HG03520 (cell line): ENCODE measurements around the gene COMTD1.

ENCODE experiments used
- ATAC-seq: cut with Tn5 transposase; IDR thresholded peaks from one replicate; pipeline ENCODE4 v1.9.1; 2021; ENCODE audit warnings: mild to moderate bottlenecking, moderate library complexity; ENCODE audit not compliant: unreplicated experiment

COMTD1 gene

DNA sequence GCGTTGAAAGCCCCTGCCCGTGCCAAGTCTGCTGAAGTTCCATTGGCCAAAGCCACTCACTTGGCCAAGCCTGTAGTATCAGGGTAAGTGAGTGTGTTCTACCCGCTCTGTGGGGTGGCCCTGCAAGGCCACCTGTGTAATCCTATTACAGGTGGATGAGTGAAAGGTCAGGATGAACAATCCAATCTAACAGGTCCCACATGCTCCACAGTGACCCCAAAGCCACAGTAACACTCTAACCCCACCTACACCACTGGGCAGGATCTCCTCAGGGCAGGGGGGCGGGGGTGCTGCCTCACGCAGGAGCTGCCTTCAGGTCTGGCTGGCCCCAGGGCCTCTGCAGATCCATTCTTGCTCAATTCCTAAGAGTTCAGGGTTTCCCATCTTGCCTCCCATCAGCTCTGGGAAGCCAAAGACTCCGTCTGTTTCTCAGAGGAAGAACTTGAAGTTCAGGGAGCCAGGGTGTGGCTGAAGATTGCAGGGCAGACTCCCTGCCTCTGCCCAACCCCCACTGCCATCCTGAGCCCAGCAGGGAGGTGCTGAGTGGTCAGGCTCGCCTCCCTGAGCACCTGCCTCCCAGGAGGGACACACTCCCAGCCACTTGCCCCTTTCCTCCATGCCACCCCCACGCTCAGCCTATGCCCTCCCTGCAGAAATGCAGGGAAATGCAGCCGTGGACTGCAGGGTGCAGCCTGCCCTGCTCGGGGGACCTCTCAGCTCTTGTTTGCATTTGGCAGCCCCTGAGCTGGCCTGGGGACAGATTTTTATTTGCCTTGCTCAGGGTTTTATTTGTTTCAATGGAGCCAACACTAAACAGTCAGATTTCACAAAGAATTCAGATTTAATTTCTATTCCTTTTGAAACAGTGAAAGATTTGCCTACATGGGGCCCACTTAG is 9.8 kb upstream of the COMTD1 start:
- ATAC-seq = no peak

DNA sequence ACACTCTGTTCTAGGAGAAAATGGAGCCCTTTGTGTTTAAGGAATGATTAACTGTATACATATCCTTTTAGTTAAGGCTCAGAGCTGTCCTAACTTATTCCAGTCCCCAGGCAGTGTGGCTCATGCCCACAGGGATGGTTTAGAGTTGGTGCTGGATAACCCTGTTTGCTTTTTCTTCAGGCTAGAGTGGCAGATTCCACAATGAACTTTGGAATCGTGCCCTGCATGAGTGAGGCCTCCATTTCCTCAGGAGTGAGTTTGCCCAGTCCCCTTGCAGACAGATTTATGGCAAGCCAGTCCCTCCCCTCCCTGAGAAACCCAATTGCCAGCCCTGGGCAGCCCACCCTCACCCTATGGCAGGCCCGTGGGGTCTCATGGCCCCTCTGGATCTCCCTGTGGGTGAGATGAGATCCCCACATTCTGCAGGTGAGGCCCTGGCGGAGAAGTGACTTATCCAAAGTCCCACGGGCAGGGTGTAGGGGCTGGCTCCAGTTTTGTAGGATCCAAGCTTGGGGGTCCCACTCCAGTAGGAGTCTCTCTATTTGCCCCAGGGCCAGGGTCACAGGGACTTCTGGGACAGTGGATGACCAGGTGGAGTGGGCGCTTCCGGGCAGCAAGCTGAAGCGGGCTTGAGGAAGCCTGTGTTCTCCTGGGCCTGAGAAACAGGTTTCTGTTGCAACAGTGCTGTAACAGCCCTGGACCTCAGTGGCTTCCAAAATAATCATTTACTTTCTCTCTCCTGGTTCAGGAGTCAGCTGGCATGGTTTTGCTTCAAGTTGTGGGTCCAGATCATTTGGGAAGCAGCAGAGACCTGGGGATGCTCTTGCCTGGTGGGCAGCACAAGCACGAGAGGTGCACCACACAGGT is 9.0 kb upstream of the COMTD1 start:
- no peak for ATAC-seq

DNA sequence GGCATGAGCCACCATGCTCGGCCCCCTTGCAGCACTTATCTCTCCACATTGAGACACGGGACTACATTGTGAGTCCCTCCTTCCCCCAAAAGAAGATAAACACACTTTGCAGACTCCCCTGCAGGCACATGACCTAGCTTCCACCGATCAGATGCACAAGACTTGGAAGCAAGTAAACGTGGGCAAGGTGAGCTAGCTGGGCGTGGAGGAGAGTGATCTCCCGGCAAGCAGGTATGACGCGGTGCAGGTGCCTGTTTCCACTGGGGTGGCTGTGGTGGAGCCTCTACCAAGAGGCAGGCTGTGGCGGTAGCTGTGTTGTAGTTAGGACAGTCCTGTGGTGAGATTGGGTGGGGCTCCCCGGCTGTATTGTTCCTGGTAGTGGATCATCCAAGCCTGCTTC is 7.7 kb upstream of the COMTD1 start:
- ATAC-seq = no peak

DNA sequence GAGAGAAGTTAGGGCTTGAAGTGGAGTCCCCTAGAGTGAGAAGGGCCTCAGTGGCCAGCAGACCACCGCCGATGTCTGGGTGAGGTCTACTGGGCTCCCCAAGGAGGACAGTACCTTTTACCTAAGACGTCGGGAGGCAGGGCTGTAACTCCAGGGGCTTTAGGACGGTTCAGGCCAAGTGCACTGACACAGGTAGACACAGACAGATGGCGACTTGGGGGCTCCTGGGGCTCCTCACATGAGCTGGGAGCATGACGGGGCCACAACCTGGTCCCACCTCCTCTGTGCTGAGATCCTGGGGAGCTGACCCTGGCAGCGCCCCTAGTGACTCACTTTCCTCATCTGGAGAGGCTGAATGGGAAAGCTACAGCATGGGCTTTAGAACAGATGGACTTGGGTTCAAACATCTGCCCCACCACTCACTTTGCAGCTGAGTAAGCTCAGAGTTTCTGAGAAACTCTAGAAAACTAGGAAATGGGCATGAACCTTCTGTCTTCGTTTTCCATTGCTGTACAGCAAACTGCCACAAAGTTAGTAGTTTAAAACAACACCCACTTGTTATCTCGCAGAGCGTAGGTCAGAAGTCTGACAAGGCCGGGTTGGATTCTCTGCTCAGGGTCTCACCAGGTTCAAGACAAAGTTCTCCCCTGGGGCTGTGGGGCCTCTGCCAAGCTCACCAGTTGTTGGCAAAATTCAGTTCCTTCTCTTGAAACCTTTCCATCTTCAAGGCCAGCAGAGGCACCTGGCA is 4.7 kb upstream of the COMTD1 start:
- ATAC-seq = no peak

DNA sequence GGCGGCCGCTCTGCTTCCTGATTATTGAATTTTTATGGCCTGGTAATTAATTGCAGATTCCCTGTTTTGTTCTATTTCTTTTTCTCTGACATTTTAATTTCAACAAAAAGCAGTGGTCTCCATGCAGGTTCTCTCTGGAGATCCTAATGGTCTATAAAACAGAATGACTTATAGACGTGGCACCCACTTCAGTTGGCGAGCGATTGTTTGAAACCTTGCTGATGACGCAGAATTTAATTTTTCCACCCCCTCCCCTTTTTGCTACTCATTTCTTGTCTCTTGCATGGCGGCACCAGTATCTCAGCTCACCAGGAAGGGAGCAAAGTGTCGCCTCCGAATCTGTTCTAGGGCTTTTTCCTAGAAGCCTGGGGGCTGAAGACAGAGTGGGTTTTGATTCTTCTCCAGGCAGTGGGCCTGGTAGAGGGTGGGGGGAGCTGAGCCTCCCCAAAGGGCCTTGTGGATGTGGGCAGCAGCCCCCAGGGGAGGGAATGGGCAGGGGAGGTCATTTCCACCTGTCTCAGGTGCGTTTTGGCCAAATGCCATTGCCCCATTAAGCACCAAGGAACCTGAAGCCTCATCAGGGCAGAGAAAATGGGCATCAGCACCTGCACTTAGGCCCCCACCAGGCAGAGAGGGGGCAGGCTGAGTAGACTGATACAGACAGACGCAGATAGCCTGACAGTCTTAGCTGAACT is 3.5 kb upstream of the COMTD1 start:
- ATAC-seq = no peak

DNA sequence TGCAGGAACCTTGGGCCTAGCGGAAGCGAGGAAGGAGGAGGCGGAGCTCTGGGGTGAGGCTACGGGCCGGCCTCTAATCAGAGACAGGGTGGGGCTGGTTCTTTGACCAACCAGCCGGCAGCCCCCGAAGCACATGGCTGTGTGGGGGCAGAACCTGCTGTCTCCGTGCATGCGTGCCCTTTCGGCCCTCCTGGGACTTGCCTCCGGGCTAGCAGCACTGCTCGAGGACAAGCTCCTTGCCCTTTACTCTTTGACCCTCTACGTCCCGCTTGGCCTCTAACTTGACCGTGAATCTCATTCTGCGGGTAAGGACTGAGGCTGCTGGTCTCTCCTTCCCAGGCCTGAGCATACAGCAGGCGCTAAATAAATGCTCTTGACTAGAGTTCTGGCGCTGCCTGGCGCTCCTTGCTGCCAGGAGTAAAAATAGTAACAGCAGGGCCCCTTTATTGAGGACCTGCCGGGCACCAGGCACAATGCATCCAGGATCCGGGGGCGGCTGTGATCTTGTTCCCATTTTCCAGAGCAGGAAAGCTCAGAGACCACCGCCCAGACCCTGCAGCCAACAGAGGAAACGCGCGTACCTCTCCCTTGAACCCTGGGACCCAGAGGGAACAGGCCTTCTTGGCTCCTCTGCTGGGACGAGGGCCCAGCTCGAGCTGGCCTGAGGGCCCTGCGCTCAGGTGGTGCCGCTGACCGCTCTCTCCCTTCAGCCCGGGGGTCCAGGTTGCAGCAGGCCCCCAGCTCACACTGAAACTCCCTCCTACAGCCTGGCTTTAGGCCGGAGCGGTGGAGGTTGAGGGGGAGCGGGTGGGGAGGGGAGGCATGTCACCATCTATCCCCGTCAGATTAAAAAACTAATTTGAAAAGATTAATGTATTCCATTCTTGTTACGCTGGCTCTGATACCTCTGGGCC is 2.7 kb upstream of the COMTD1 start:
- ATAC-seq = no peak

DNA sequence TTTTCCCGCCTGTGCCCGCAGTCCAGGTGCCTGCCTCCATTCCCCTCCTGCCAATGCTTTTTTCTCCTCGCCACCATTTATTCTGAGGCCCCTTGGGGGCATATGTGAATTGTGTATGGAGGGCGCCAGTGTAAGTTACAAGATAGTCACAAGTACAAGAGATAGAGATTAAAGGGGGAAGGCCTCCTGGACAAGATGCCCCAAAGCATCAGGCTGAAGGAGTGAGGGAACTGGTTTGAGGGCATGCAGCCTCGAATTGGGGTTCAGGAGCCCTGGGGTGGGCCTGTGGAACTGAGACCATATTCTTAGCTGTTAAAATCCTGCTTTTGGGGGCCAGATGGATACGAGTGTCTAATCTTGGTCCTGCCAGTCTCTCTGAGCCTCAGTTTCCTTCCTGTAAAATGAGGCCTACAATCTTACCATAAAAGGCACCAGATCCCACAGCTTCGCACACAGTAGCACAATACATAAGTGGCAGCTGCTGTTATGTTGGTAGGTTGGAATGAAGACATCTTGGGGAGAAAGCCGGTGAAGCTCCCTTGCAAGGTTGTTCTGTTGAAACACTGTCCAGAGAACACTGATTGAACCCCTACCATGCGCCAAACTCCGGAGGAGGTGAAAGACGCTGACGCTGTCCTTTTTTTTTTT is 545 bp upstream of the COMTD1 start:
- ATAC-seq = no peak

DNA sequence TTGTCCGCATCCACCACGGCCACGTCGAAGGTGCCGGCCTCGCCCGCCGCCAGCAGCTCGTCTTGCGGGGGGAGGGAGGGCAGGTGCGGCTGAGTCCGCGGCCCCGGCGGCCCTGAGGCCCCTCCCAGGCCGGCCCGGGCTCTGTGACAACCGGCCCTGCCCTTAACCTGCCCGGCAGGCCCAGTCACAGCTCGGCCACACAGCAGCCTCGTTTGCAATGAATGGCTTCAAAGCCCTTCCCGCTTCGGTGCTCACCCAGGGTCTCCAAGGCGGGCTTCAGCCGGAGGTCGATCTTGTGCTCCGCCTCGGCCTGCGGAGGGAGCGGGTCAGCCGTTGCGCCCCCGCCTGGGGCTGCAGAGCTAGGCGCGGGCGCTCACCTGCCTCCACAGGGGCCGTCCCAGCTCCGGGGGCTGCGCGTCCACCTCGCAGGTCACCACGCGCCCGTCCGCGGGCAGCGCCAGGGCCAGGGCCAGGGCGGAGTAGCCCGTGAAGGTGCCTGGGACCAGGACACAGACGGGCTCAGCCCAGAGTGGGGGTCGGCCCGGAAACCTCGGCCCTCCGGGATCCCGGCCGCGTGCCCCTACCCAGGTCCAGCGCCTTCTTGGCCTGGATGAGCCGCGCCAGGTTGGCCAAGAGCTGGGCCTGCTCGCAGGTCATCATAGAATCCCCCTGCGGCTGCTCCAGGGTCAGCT is 928 bp downstream of the COMTD1 start:
- ATAC-seq = no peak

DNA sequence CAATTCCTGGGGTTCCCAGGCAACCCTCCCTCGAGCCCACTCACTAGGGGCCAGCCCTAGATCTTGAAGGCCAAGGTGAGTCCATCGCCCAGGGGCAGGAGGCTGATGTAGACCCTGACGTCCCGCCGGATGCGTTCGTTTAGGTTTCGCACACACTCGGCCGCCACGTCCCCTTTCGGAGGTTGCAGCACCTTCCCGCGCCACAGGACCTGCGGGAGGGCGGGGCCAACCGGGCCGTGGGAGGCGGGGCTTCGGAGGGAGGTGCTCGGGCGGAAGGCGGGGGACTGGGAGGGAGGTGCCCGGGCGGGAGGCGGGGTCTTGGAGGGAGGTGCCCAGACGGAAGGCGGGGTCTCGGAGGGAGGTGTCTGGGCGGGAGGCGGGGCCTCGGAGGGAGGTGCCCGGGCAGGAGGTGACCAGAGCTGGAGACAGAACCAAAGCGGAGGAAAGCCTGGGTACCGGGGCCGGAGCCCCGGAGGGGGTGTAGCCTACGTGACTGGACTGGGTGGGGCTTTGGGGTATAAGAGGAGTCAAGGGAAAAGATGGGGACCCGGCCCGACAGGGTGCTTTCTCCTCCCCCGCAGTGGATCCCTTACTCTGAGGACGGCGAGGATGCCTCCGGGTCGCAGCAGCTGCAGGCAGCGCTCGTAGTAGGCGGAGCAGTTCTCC is 1.6 kb downstream of the COMTD1 start:
- ATAC-seq = peak; percentile 41

DNA sequence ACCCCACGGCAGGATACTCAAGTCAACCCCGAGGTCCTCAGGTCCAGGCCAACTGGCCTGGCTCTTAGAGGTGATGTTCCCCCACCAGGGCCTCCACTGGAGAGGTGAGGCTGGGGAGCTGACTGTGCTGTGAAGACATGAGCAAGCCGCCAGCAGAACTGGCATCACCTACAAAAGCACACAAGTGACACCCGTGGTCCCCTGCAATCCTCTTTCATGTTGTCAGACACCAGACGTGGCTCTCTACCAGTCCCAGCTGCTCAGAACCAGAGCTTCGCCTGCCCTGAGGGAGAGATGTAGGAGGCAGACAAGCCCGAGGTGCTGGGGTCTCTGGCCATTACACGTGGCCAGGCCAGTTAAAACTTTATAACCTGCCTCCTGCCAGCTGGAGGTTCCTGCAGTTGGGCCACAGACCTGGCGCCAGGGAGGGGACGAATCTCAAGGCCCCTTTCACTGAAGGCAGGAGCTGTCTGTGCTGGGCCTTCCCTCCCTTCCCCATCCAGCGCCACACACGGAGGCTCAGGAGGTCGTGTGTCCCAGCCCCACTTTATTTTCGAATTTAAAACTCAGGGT is 2.2 kb downstream of the COMTD1 start:
- ATAC-seq = no peak

DNA sequence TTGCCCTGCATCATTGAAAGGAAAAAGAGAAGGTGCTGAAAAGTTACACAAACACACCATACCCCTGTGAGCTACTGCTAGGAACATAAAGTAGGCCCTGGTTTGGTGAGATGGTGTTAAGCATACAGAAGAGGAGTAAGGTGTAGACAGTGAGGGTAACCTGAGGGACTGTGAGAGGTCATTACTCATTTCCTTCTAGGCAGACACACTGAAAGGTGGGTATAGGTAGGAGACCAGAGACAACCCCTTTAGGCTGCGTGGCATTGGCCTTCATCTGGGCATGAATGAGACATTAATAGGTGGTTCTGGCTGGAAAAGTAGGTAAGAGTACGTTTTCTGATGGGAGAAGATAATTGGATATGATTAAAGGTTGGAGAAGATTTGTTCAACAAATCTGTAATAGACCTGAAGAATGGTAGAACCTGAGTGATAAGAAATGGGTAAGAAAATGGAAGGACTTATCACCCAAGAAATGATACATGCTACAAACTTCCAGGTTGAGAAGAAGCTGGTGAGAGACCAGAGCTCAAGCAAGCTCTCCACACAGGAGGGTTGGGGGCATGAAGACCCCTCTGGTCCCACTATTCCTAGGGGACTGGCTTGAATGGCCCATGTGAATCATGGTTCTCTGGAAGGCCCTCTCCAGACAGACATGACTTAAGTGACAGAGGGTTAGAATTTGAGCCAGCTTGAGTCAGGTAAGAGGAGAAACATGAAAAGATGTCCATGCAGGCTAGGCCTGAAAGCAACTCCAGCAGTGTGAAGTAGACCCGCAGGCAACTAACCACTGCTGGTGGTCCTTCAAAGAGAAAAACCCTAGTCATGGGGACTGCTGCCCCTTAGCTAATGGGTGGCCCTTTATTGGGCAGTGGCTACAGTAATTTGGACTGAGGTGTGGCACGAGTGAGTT is 3.8 kb downstream of the COMTD1 start:
- no peak for ATAC-seq

DNA sequence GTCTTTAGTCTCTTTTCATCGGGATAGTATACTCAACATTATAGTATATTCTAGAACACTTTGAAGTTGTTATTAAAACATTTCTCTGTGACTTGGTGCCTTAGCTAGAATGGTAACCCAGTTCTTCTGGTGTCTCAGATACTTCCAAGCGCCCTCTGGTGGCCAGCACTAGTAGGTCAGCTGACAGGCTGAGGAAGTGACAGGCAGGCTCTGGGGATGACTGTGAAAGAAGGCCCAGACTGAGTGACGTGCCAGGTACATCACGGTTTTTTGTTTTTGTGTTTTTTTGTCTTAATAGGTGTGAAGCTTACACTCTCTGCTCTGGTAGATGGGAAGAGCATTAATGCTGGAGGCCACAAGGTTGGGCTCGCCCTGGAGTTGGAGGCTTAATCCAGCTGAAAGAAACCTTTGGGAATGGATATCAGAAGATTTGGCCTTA is 5.1 kb downstream of the COMTD1 start:
- ATAC-seq = peak; percentile 45

DNA sequence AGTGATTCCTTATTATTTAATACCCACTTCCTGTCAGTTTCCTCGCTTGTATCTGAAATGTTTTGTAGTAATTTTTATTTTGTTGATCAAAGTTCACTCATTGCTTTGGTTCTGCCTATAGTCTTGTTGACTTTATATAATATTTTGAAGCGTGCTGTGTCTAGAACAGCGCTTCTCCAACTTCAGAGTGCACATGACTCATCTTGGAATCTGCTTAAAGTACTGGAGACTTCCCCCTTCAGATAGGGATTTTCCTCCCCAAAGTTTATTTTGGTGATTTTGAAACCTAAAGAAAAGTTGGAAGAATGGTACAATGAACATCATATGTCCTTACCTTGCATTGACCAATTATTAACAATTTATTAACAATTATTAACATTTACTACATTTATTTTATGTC is 5.8 kb downstream of the COMTD1 start:
- ATAC-seq = no peak

DNA sequence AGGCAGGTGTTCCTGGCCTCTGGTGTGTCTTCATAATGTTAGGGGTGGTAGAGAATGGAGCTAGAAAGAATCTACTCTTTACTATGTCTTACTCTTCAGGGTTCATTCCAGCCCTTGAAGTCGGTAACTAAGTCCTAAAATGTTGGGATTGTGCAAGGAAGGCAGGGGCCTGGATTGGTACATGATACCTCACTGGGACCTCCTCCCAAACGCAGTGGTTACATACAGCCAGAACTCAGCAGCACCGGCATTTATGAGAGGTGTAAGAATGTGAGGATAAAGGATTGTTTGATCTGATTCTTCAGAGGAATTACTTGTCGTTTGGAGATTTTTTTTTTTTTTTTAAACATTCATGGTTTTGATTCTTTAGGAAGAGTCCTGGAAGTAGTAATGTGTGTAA is 6.9 kb downstream of the COMTD1 start:
- no peak for ATAC-seq

DNA sequence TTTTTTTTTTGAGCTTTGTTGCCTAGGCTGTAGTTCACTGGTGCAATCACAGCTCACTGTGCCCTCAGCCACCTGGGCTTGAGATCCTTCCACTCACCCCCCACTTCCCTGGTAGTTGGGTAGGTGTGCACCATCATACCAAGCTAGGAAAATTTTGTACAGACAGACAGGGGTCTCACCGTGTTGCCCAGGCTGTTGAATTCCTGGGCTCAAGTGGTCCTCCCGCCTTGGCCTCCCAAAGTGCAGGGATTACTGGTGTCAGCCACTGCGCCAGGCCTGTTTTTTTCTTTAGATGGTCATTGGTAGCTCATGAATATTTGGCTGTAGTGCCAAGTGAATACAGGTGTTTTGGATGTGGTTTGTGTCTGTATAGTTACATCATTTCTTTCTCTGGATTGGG is 7.5 kb downstream of the COMTD1 start:
- no peak for ATAC-seq

DNA sequence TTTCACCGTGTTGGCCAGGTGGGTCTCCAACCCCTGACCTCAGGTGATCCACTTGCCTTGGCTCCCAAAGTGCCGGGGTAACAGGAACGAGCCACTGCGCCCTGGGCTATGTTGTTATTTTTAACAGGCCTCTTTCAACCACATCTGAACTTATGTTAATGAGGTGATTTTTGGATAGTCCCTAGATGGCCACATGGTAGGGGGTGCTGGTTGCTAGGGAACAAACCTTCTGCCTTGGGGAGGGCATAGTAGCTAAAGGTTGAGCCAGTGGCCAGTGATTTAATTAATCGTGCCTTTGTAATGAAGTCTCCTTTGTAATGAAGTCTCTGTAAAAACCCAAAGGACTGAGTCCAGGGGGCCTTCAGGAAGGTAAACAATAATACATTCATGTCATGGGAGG is 9.1 kb downstream of the COMTD1 start:
- no peak for ATAC-seq

DNA sequence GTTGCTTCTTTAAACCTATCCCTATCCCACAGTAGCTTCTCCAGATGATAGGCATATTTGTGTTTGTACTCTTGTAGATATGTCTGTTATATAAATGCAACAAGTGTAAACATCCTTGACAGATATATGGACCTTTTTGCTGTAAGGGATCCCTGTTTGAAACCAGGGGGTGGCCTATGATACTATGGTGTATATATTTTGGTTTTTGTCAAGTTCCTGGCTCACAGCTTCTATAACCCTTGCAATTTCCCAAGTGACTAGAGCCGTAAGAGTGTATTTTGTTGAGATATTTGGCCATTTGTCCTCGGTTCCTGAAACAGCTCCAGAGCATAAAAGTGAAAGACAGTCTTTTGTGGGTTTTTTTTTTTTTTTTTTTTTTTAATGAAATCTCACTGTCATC is 9.7 kb downstream of the COMTD1 start:
- ATAC-seq = no peak
